Lower lobe of right lung (tissue), 2 donors: ENCODE data around the gene MGP. TPM values are rescaled to one million over a fixed set of nuclear protein-coding genes. Genes with fewer than 3 reads are reported as not detected.

Source experiments
- ATAC-seq, 2 donors: fragments of 200-7000 bp; cut with Tn5 transposase; one replicate each; pipeline ENCODE4 v1.9.1; 2020 to 2022; ENCODE audit warnings: mild to moderate bottlenecking in 2 of 2, moderate library complexity in 2 of 2
- DNase-seq: peaks from one replicate; pipeline ENCODE4 v3.0.0-alpha.2; 2020
- H3K27ac ChIP-seq: fragments of 200-600 bp; one replicate; pipeline ENCODE4 v1.8.0; 2022
- H3K27me3 ChIP-seq: fragments of 200-600 bp; one replicate; pipeline ENCODE4 v1.8.0; 2022; ENCODE audit warnings: low read depth
- H3K36me3 ChIP-seq: fragments of 200-600 bp; one replicate; pipeline ENCODE4 v1.8.0; 2022; ENCODE audit warnings: mild to moderate bottlenecking
- H3K4me1 ChIP-seq: fragments of 200-600 bp; one replicate; pipeline ENCODE4 v1.8.0; 2022
- H3K4me3 ChIP-seq: fragments of 200-600 bp; one replicate; pipeline ENCODE4 v1.8.0; 2022; ENCODE audit warnings: mild to moderate bottlenecking
- H3K9me3 ChIP-seq: fragments of 200-600 bp; one replicate; pipeline ENCODE4 v1.8.0; 2022
- intact Hi-C: fragments of 100-400 bp; cut with DNase I; formaldehyde crosslinking; loops from one replicate; pipeline ENCODE4 v1.11.0; 2022
- long read RNA-seq: library from polyadenylated mRNA; unstranded; transcript quantifications from one replicate; pipeline ENCODE4 v2.0.0, GENCODE V29; 2021
- total RNA-seq: library from RNA; stranded (reverse); fragmentation: NEBNext Ultra II Directional; extraction: Animal tissue kit (Norgen Biotek cat#: 25700); gene quantifications from one replicate; pipeline ENCODE4 v1.2.1, GENCODE V29; 2021
- TF ChIP-seq, protein P1 (sequence below): fragments of 200-600 bp; IDR thresholded peaks from one replicate; pipeline ENCODE4 v1.8.0; 2022; ENCODE audit warnings: antibody characterized with exemption, mild to moderate bottlenecking
- donor health status: DM: no; HTN: yes; CAD: no; lungs with severe emphysema.

Gene MGP
- 464 TPM for total RNA-seq
- long read RNA-seq, transcript MGP-203 (4 exons, 1,405 nt) = major isoform, 57 of 65 reads
- long read RNA-seq, partial matches to known transcripts = 6 of 65 reads
- long read RNA-seq, other reads (novel, unspliced or antisense) = 0 of 65 reads

GRCh38 chr12:14885718-14886221 is at the start of gene MGP:
Gene MGP (minus strand): TSS chr12:14885854. CDS start chr12:14885791, 63 bp downstream.
- peak within 1 kb of the TSS; percentile 42 for H3K27ac ChIP-seq
- no peak for DNase-seq
- peaks cover 25% of the 10 kb centered on the region for H3K4me1 ChIP-seq
- ATAC-seq = peak; percentile 64 to 75
- TF ChIP-seq, protein P1, sequence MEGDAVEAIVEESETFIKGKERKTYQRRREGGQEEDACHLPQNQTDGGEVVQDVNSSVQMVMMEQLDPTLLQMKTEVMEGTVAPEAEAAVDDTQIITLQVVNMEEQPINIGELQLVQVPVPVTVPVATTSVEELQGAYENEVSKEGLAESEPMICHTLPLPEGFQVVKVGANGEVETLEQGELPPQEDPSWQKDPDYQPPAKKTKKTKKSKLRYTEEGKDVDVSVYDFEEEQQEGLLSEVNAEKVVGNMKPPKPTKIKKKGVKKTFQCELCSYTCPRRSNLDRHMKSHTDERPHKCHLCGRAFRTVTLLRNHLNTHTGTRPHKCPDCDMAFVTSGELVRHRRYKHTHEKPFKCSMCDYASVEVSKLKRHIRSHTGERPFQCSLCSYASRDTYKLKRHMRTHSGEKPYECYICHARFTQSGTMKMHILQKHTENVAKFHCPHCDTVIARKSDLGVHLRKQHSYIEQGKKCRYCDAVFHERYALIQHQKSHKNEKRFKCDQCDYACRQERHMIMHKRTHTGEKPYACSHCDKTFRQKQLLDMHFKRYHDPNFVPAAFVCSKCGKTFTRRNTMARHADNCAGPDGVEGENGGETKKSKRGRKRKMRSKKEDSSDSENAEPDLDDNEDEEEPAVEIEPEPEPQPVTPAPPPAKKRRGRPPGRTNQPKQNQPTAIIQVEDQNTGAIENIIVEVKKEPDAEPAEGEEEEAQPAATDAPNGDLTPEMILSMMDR = no peak
- H3K9me3 ChIP-seq = no peaks in the 10 kb centered on the region
- H3K4me3 ChIP-seq = peak within 1 kb of the TSS; percentile 39
- intact Hi-C loops = no loop called here
- no peaks in the 10 kb centered on the region for H3K27me3 ChIP-seq
- H3K36me3 ChIP-seq = no peaks in the 10 kb centered on the region

DNA sequence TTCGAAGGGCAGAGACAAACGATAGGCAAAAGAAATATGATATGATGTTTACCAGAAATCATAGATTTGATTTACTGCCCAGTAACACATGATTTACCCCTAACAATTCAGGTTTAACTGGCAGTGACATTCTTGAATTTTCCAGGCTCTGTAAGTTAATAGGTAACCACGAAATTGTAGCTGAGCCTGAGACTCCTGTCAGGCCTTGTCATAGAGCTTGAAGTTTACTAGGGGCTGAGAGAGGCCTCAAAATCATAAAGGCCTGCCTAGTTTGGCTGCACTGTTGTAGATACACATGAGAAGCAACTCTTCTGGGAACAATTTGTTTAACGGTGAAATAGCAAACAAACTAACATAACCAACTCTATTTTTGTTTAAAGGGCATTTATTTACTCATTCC is 49.4 kb upstream of the MGP start:
- no peak overlapping the region for H3K4me3 ChIP-seq
- no peaks in the 10 kb centered on the region for H3K36me3 ChIP-seq
- no peaks in the 10 kb centered on the region for H3K9me3 ChIP-seq
- ATAC-seq = peak; percentile 42 to 85
- H3K27me3 ChIP-seq = no peaks in the 10 kb centered on the region
- no peak overlapping the region for H3K27ac ChIP-seq
- intact Hi-C loops = no loop called here
- DNase-seq = no peak
- TF ChIP-seq, protein P1 = no peak
- H3K4me1 ChIP-seq = peaks cover 9% of the 10 kb centered on the region

DNA sequence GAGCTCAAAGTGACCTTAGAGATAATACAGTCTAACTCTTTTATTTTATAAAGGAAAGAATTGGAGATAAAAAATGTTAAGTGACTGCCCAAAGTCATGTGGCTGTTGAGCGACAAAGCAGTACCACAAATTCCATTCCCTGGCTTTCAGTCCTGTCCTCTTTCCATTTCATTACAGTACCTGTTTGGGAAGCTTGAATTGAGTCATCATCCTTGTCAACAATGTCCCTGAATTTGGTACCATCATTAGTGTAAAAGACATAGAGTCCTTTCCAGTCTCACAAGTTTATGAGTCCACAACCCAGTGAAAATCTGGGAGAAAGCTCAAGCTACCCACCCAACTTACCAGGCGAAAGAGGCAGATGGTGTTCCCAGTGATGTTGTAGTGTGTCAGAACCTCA is 48.9 kb upstream of the MGP start:
- no peak overlapping the region for H3K4me3 ChIP-seq
- H3K27me3 ChIP-seq = no peaks in the 10 kb centered on the region
- ATAC-seq = no peak
- TF ChIP-seq, protein P1 = no peak
- H3K4me1 ChIP-seq = peaks cover 11% of the 10 kb centered on the region
- H3K27ac ChIP-seq = no peak overlapping the region
- H3K36me3 ChIP-seq = no peaks in the 10 kb centered on the region
- intact Hi-C loops = no loop called here
- H3K9me3 ChIP-seq = no peaks in the 10 kb centered on the region
- DNase-seq = no peak

DNA sequence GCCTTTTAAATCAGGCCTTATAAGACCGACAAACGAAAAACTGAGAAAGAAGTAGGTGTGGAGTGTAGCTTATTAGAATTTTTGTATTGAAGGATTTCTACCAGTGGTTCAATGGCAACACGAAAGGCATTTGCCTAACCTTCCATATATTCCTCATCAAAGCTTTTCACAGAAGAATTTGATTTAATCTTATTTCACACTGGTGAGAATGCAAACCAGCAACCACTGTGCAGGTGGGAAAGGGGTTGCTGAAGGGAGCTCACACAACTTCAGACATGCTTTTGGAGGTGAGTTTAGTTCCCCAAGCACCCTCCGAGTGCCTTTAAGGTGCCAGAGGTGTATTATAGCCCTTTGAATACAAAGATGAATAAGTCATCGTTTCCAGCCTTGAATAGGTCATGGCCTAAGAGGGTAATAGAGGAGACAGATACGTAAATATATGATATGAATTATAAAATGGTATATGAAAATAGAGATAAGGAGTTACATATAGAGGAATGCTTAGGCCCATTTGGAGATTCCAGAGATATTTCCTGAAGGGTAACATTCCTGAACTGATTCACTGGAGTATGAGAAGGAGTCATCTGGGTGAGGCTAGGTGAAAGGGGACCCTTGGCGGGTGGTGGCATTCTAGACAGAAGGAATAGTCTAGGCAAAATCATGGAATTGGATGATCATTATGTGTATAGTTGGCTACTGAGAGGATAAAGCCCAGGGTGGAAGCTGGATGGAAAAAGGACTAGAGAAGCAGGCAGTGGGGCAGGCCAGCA is 46.3 kb upstream of the MGP start:
- ATAC-seq (no peak), DNase-seq (no peak)
- no peaks in the 10 kb centered on the region for H3K9me3 ChIP-seq
- no peaks in the 10 kb centered on the region for H3K27me3 ChIP-seq
- intact Hi-C loops = no loop called here
- H3K36me3 ChIP-seq = no peaks in the 10 kb centered on the region
- TF ChIP-seq, protein P1 = no peak
- peaks cover 11% of the 10 kb centered on the region for H3K4me1 ChIP-seq
- H3K4me3 ChIP-seq = no peak overlapping the region
- no peak overlapping the region for H3K27ac ChIP-seq

DNA sequence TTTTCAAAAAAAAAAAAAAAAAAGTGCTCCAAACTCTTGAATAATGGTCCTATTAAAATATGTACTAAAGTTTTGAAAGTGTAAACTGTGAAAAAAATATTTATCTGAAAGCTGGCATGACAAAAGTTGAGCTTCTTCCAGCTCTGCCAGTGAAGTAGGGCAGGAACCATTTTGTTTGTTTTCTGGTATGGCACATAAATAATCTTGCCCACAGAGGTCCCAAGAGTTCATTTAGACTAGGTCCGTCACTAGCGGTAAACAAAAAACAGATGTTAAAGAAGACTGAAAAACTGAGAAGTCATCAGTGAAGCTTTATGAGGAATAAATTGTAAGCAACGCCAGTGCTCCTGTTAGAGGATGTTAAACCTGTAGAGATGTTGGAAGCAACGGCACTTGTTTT is 45.7 kb upstream of the MGP start:
- no peak for ATAC-seq
- Histone ChIP-seq H3K4me1 (peaks cover 11% of the 10 kb centered on the region), H3K27me3 (no peaks in the 10 kb centered on the region), H3K9me3 (no peaks in the 10 kb centered on the region), H3K36me3 (no peaks in the 10 kb centered on the region), H3K27ac (no peak overlapping the region), H3K4me3 (no peak overlapping the region)
- DNase-seq = no peak
- intact Hi-C loops = no loop called here
- TF ChIP-seq, protein P1 = no peak
